ENCODE results near the gene MVK. TPM values are rescaled to one million over a fixed set of nuclear protein-coding genes. Genes with fewer than 3 reads are reported as not detected.

The MVK gene
- polyA plus RNA-seq, 1 experiment = 4.7 TPM

DNA sequence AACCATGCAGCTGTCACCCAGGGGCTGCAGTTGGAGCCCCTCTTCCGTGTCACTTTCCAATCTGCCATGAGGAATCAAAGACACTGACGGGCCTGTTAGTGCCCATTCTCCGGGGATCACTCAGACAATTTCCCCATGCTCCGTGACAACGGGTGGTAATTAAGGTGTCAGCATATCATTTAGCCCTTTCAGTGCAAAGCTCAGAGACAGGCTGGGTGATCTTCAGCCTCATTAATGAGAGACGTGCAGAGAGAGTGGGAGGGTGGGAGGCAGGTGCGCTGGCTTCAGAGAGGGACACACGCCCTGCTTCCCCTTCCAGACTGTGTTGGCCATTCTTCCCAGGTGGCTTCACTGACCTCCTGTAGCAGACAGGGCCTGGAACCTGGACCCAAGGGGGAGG lies 58.7 kb downstream of the MVK start:
- TF ChIP-seq CTCF (IDR thresholded peaks at IDR 0.05; ENCODE audit: low read depth, low read length) = no peak
- Histone ChIP-seq H3K4me3 (ENCODE audit: low read depth, low read length) (no peak overlapping the region), H3K27ac (ENCODE audit: low read depth, low read length) (no peak overlapping the region), H3K27me3 (ENCODE audit: control insufficient read depth, insufficient read depth, low read length) (peaks cover 12% of the 10 kb centered on the region), H3K9me3 (ENCODE audit: control insufficient read depth, insufficient read depth, low read length) (no peaks in the 10 kb centered on the region; the same call in 1 of the 2 replicates)
- POLR2A ChIA-PET = no interaction called here
- no peak for DNase-seq (ENCODE audit: low read depth, low spot score)
- CTCF ChIA-PET = no interaction called here

GRCh38 chr12:109635717-109636116 lies 62.1 kb downstream of the MVK start:
- no peak for TF ChIP-seq CTCF (IDR thresholded peaks at IDR 0.05; ENCODE audit: low read depth, low read length)
- CTCF ChIA-PET = no interaction called here
- POLR2A ChIA-PET = no interaction called here

DNA sequence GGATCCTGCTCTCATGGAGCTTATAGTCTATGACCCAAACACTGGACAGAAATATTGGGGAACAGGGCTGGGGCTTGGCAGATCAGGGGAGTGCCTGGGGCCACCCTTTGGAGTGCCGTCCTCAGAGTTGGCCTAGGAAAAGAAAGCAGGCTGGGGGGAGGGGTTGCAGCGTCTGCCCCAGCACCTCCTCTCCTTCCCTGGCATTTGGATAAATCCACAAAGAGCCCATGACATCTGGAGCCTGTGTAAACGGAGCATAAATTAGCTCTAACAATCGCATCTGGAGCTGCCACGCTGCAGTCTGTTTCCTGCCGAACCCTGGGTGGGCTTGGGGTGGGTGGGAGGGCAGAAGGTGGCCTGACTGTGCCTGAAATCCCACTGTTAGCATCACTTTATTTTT lies 63.8 kb downstream of the MVK start:
- no peak overlapping the region for H3K4me3 ChIP-seq (ENCODE audit: low read depth, low read length)
- no peaks in the 10 kb centered on the region; the same call in 1 of the 2 replicates for H3K9me3 ChIP-seq (ENCODE audit: control insufficient read depth, insufficient read depth, low read length)
- peaks cover 4% of the 10 kb centered on the region for H3K27me3 ChIP-seq (ENCODE audit: control insufficient read depth, insufficient read depth, low read length)
- CTCF ChIA-PET = no interaction called here
- POLR2A ChIA-PET = no interaction called here
- DNase-seq (ENCODE audit: low read depth, low spot score) = no peak
- TF ChIP-seq CTCF (IDR thresholded peaks at IDR 0.05; ENCODE audit: low read depth, low read length) = no peak
- H3K27ac ChIP-seq (ENCODE audit: low read depth, low read length) = no peak overlapping the region

More at GRCh38 chr12:109635717-109636116, 62.1 kb downstream of the MVK start:
- H3K4me3 ChIP-seq (ENCODE audit: low read depth, low read length) = no peak overlapping the region
- no peak overlapping the region for H3K27ac ChIP-seq (ENCODE audit: low read depth, low read length)
- H3K9me3 ChIP-seq (ENCODE audit: control insufficient read depth, insufficient read depth, low read length) = no peaks in the 10 kb centered on the region; the same call in 1 of the 2 replicates
- H3K27me3 ChIP-seq (ENCODE audit: control insufficient read depth, insufficient read depth, low read length) = peaks cover 12% of the 10 kb centered on the region
- DNase-seq (ENCODE audit: low read depth, low spot score) = no peak

GRCh38 chr12:109637996-109638395 lies 64.4 kb downstream of the MVK start:
- POLR2A ChIA-PET = no interaction called here
- CTCF ChIA-PET = no interaction called here
- H3K27ac ChIP-seq (ENCODE audit: low read depth, low read length) = no peak overlapping the region

DNA sequence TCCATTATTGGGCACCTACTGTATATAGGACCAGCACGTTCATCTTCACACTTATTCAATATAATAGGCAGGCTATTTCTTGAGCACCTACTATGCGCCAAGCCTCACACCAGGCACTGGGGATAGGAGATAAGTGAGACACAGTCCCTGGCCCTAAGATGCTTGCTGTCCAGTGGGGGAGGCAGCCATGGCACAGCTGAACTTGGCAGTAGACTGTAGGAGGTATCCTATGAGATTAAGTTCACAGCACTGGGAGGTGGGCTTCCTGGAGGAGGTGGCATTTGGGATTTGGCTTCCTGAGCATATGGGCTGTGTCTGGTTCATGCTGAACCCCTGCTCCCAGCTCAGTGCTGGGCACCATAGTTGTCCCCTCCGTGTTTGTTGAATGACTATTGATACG lies 65.1 kb downstream of the MVK start:
- no peak for DNase-seq (ENCODE audit: low read depth, low spot score)
- Histone ChIP-seq H3K27me3 (ENCODE audit: control insufficient read depth, insufficient read depth, low read length) (peaks cover 5% of the 10 kb centered on the region), H3K27ac (ENCODE audit: low read depth, low read length) (no peak overlapping the region), H3K9me3 (ENCODE audit: control insufficient read depth, insufficient read depth, low read length) (no peaks in the 10 kb centered on the region; the same call in 1 of the 2 replicates), H3K4me3 (ENCODE audit: low read depth, low read length) (no peak overlapping the region)
- TF ChIP-seq CTCF (IDR thresholded peaks at IDR 0.05; ENCODE audit: low read depth, low read length) = no peak
- POLR2A ChIA-PET = no interaction called here
- CTCF ChIA-PET = no interaction called here

More at GRCh38 chr12:109637996-109638395, 64.4 kb downstream of the MVK start:
- DNase-seq (ENCODE audit: low read depth, low spot score) = no peak
- peaks cover 5% of the 10 kb centered on the region for H3K27me3 ChIP-seq (ENCODE audit: control insufficient read depth, insufficient read depth, low read length)
- no peaks in the 10 kb centered on the region; the same call in 1 of the 2 replicates for H3K9me3 ChIP-seq (ENCODE audit: control insufficient read depth, insufficient read depth, low read length)
- H3K4me3 ChIP-seq (ENCODE audit: low read depth, low read length) = no peak overlapping the region
- TF ChIP-seq CTCF (IDR thresholded peaks at IDR 0.05; ENCODE audit: low read depth, low read length) = no peak
